Measurements from ENCODE around the gene DPM3.
"Not testable (repeated sequence)": the region's sequence is repeated elsewhere in the genome, so short reads cannot be mapped to it uniquely, and the experiment has no call there.

The DPM3 gene

GRCh38 chr1:155124503-155125463 lies 15.5 kb downstream of the DPM3 start:
- Histone ChIP-seq H3K4me1 (ENCODE audit: control insufficient read depth, insufficient read depth, low read length) (peaks cover 15% of the 10 kb centered on the region), H3K27me3 (ENCODE audit: control insufficient read depth, insufficient read depth, low read length) (peaks cover 6% of the 10 kb centered on the region), H3K9ac (ENCODE audit: low read length) (no peak overlapping the region), H3K36me3 (ENCODE audit: control insufficient read depth, insufficient read depth, low read length) (no peaks in the 10 kb centered on the region), H3K27ac (ENCODE audit: low read depth, low read length) (no peak overlapping the region), H3K4me3 (ENCODE audit: low read length) (no peak overlapping the region)

- H3K4me3 ChIP-seq (ENCODE audit: low read length): no peak overlapping the region
- no peak overlapping the region for H3K9ac ChIP-seq (ENCODE audit: low read length)
- peaks cover 10% of the 10 kb centered on the region for H3K4me1 ChIP-seq (ENCODE audit: control insufficient read depth, insufficient read depth, low read length)
- no peaks in the 10 kb centered on the region for H3K36me3 ChIP-seq (ENCODE audit: control insufficient read depth, insufficient read depth, low read length)
- no peak overlapping the region for H3K27ac ChIP-seq (ENCODE audit: low read depth, low read length)
- peaks cover 3% of the 10 kb centered on the region for H3K27me3 ChIP-seq (ENCODE audit: control insufficient read depth, insufficient read depth, low read length)
These were observed 16.5 kb downstream of the DPM3 start for GRCh38 chr1:155123801-155124200.

- Histone ChIP-seq H3K36me3 (ENCODE audit: control insufficient read depth, insufficient read depth, low read length) (no peaks in the 10 kb centered on the region), H3K27me3 (ENCODE audit: control insufficient read depth, insufficient read depth, low read length) (no peaks in the 10 kb centered on the region), H3K4me3 (ENCODE audit: low read length) (no peak overlapping the region), H3K27ac (ENCODE audit: low read depth, low read length) (no peak overlapping the region), H3K4me1 (ENCODE audit: control insufficient read depth, insufficient read depth, low read length) (peaks cover 3% of the 10 kb centered on the region), H3K9ac (ENCODE audit: low read length) (no peak overlapping the region)
These were observed 18.0 kb downstream of the DPM3 start for GRCh38 chr1:155122308-155122707.

GRCh38 chr1:155121249-155121648 lies 19.1 kb downstream of the DPM3 start:
- Histone ChIP-seq H3K9ac (ENCODE audit: low read length) (no peak overlapping the region), H3K27me3 (ENCODE audit: control insufficient read depth, insufficient read depth, low read length) (no peaks in the 10 kb centered on the region), H3K4me1 (ENCODE audit: control insufficient read depth, insufficient read depth, low read length) (no peaks in the 10 kb centered on the region), H3K4me3 (ENCODE audit: low read length) (no peak overlapping the region), H3K36me3 (ENCODE audit: control insufficient read depth, insufficient read depth, low read length) (no peaks in the 10 kb centered on the region), H3K27ac (ENCODE audit: low read depth, low read length) (no peak overlapping the region)

- Histone ChIP-seq H3K36me3 (ENCODE audit: control insufficient read depth, insufficient read depth, low read length) (no peaks in the 10 kb centered on the region), H3K9ac (ENCODE audit: low read length) (no peak overlapping the region), H3K27ac (ENCODE audit: low read depth, low read length) (no peak overlapping the region), H3K27me3 (ENCODE audit: control insufficient read depth, insufficient read depth, low read length) (no peaks in the 10 kb centered on the region), H3K4me1 (ENCODE audit: control insufficient read depth, insufficient read depth, low read length) (no peaks in the 10 kb centered on the region), H3K4me3 (ENCODE audit: low read length) (no peak overlapping the region)
These were observed 20.1 kb downstream of the DPM3 start for GRCh38 chr1:155120253-155120652.

- H3K27ac ChIP-seq (ENCODE audit: low read depth, low read length); H3K27me3 ChIP-seq (ENCODE audit: control insufficient read depth, insufficient read depth, low read length); H3K4me3 ChIP-seq (ENCODE audit: low read length); H3K4me1 ChIP-seq (ENCODE audit: control insufficient read depth, insufficient read depth, low read length); H3K9ac ChIP-seq (ENCODE audit: low read length); H3K36me3 ChIP-seq (ENCODE audit: control insufficient read depth, insufficient read depth, low read length): not testable (repeated sequence)
These were observed 22.2 kb downstream of the DPM3 start for GRCh38 chr1:155118090-155118489.

GRCh38 chr1:155117610-155118009 lies 22.7 kb downstream of the DPM3 start:
- no peak overlapping the region for H3K4me3 ChIP-seq (ENCODE audit: low read length)
- no peak overlapping the region for H3K9ac ChIP-seq (ENCODE audit: low read length)
- no peaks in the 10 kb centered on the region for H3K4me1 ChIP-seq (ENCODE audit: control insufficient read depth, insufficient read depth, low read length)
- H3K27ac ChIP-seq (ENCODE audit: low read depth, low read length): no peak overlapping the region
- H3K27me3 ChIP-seq (ENCODE audit: control insufficient read depth, insufficient read depth, low read length): no peaks in the 10 kb centered on the region
- no peaks in the 10 kb centered on the region for H3K36me3 ChIP-seq (ENCODE audit: control insufficient read depth, insufficient read depth, low read length)

GRCh38 chr1:155116113-155116764 lies 24.1 kb downstream of the DPM3 start:
- H3K27me3 ChIP-seq (ENCODE audit: control insufficient read depth, insufficient read depth, low read length): no peaks in the 10 kb centered on the region
- H3K4me3 ChIP-seq (ENCODE audit: low read length): no peak overlapping the region
- H3K4me1 ChIP-seq (ENCODE audit: control insufficient read depth, insufficient read depth, low read length): no peaks in the 10 kb centered on the region
- H3K36me3 ChIP-seq (ENCODE audit: control insufficient read depth, insufficient read depth, low read length): no peaks in the 10 kb centered on the region
- no peak overlapping the region for H3K9ac ChIP-seq (ENCODE audit: low read length)
- H3K27ac ChIP-seq (ENCODE audit: low read depth, low read length): no peak overlapping the region

GRCh38 chr1:155113450-155113980 lies 26.8 kb downstream of the DPM3 start:
- no peak overlapping the region for H3K27ac ChIP-seq (ENCODE audit: low read depth, low read length)
- H3K9ac ChIP-seq (ENCODE audit: low read length): no peak overlapping the region
- no peaks in the 10 kb centered on the region for H3K36me3 ChIP-seq (ENCODE audit: control insufficient read depth, insufficient read depth, low read length)
- no peaks in the 10 kb centered on the region for H3K27me3 ChIP-seq (ENCODE audit: control insufficient read depth, insufficient read depth, low read length)
- no peak overlapping the region for H3K4me3 ChIP-seq (ENCODE audit: low read length)
- no peaks in the 10 kb centered on the region for H3K4me1 ChIP-seq (ENCODE audit: control insufficient read depth, insufficient read depth, low read length)

- no peaks in the 10 kb centered on the region for H3K27me3 ChIP-seq (ENCODE audit: control insufficient read depth, insufficient read depth, low read length)
- no peak overlapping the region for H3K9ac ChIP-seq (ENCODE audit: low read length)
- H3K27ac ChIP-seq (ENCODE audit: low read depth, low read length): no peak overlapping the region
- H3K4me1 ChIP-seq (ENCODE audit: control insufficient read depth, insufficient read depth, low read length): no peaks in the 10 kb centered on the region
- H3K36me3 ChIP-seq (ENCODE audit: control insufficient read depth, insufficient read depth, low read length): no peaks in the 10 kb centered on the region
- no peak overlapping the region for H3K4me3 ChIP-seq (ENCODE audit: low read length)
These were observed 29.5 kb downstream of the DPM3 start for GRCh38 chr1:155110826-155111225.

- no peak overlapping the region for H3K27ac ChIP-seq (ENCODE audit: low read depth, low read length)
- H3K4me3 ChIP-seq (ENCODE audit: low read length): no peak overlapping the region
- no peaks in the 10 kb centered on the region for H3K4me1 ChIP-seq (ENCODE audit: control insufficient read depth, insufficient read depth, low read length)
- H3K27me3 ChIP-seq (ENCODE audit: control insufficient read depth, insufficient read depth, low read length): no peaks in the 10 kb centered on the region
- no peak overlapping the region for H3K9ac ChIP-seq (ENCODE audit: low read length)
- H3K36me3 ChIP-seq (ENCODE audit: control insufficient read depth, insufficient read depth, low read length): no peaks in the 10 kb centered on the region
These were observed 29.9 kb downstream of the DPM3 start for GRCh38 chr1:155110381-155110780.

- Histone ChIP-seq H3K27me3 (ENCODE audit: control insufficient read depth, insufficient read depth, low read length) (no peaks in the 10 kb centered on the region), H3K9ac (ENCODE audit: low read length) (no peak overlapping the region), H3K27ac (ENCODE audit: low read depth, low read length) (no peak overlapping the region), H3K4me1 (ENCODE audit: control insufficient read depth, insufficient read depth, low read length) (no peaks in the 10 kb centered on the region), H3K4me3 (ENCODE audit: low read length) (no peak overlapping the region), H3K36me3 (ENCODE audit: control insufficient read depth, insufficient read depth, low read length) (no peaks in the 10 kb centered on the region)
These were observed 32.0 kb downstream of the DPM3 start for GRCh38 chr1:155108296-155108695.
